Measurements from ENCODE around the gene PFKL. TPM values are rescaled to one million over a fixed set of nuclear protein-coding genes. Genes with fewer than 3 reads are reported as not detected.
"Not testable (repeated sequence)": the region's sequence is repeated elsewhere in the genome, so short reads cannot be mapped to it uniquely, and the experiment has no call there.

PFKL gene
- total and polyA plus RNA-seq, 8 donors, result 80.3 to 116 (median 93.5) TPM

GRCh38 chr21:44357064-44357837 is 57.4 kb downstream of the PFKL start:
- Histone ChIP-seq H3K9me3 (no peaks in the 10 kb centered on the region), H3K4me1 (peaks cover 7 to 64% of the 10 kb centered on the region in 2 donors), H3K36me3 (peaks cover 0 to 16% of the 10 kb centered on the region in 2 donors), H3K4me3 (no peak overlapping the region), H3K27me3 (peaks cover 2 to 11% of the 10 kb centered on the region in 2 donors), H3K27ac (peak overlapping the region in 1 of 2 donors; percentile 57)
- DNase-seq, result peak in 1 of 4 donors; percentile 58
- no peak for TF ChIP-seq CTCF (IDR thresholded peaks at IDR 0.05)
- intact Hi-C loops (cut with DNase I), result no loop called here
- no peak for ATAC-seq

GRCh38 chr21:44359396-44359795 is 59.5 kb downstream of the PFKL start:
- Histone ChIP-seq H3K4me1 (peaks cover 0 to 50% of the 10 kb centered on the region in 2 donors), H3K27me3 (no peaks in the 10 kb centered on the region), H3K4me3 (no peak overlapping the region), H3K9me3 (no peaks in the 10 kb centered on the region), H3K27ac (peak overlapping the region in 1 of 2 donors; percentile 82), H3K36me3 (peaks cover 0 to 22% of the 10 kb centered on the region in 2 donors)
- intact Hi-C loops (cut with DNase I), result no loop called here
- DNase-seq, result no peak
- no peak for ATAC-seq
- no peak for TF ChIP-seq CTCF (IDR thresholded peaks at IDR 0.05)

DNA sequence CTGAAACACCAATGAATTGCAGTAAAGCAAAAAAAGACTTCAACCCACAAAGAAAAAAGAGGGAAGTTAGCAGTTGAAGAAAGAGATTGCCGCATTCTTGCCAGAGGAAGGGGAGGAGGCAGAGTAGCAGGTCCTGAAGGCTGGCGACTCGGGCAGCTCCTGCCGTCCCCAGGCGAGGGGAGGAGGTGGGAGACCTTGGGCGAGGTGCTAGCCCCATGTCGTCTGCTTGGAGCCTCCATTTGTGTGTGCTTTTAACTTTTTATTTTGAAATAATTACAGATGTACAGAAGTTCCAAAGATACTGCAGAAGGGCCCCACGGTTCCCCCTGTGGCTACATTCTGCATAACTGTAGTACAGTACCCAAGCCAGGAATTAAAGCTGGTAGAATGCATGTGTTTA is 60.3 kb downstream of the PFKL start:
- ATAC-seq (peak; percentile 38), DNase-seq (peak in 1 of 4 donors; percentile 70)
- peaks cover 0 to 25% of the 10 kb centered on the region in 2 donors for H3K36me3 ChIP-seq
- no peak overlapping the region for H3K4me3 ChIP-seq
- H3K27me3 ChIP-seq, result no peaks in the 10 kb centered on the region
- TF ChIP-seq CTCF (IDR thresholded peaks at IDR 0.05), result no peak
- H3K4me1 ChIP-seq, result peaks cover 0 to 43% of the 10 kb centered on the region in 2 donors
- no peaks in the 10 kb centered on the region for H3K9me3 ChIP-seq
- H3K27ac ChIP-seq, result peak overlapping the region in 1 of 2 donors; percentile 82
- intact Hi-C loops (cut with DNase I), result no loop called here

DNA sequence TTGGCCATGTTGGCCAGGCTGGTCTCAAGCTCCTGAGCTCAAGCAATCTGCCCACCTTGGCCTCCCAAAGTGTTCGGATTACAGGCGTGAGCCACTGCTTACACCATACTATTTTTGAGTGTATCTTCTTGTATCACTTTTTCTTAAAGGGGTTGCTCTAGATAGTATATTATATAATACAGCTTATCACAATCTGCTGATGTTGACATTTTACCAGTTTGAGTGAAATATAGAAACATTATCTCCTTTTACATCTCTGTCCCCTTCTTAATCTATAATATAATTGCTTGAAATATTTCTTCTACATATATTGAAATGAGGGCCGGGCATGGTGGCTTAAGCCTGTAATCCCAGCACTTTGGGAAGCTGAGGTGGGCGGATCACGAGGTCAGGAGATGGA is 62.0 kb downstream of the PFKL start:
- H3K9me3 ChIP-seq; H3K4me3 ChIP-seq; intact Hi-C loops (cut with DNase I); H3K27me3 ChIP-seq; ATAC-seq; DNase-seq: not testable (repeated sequence)
- H3K4me1 ChIP-seq, result peaks cover 0 to 28% of the 10 kb centered on the region in 2 donors
- peaks cover 0 to 32% of the 10 kb centered on the region in 2 donors for H3K36me3 ChIP-seq
- H3K27ac ChIP-seq, result peak overlapping the region in 1 of 2 donors; percentile 82

DNA sequence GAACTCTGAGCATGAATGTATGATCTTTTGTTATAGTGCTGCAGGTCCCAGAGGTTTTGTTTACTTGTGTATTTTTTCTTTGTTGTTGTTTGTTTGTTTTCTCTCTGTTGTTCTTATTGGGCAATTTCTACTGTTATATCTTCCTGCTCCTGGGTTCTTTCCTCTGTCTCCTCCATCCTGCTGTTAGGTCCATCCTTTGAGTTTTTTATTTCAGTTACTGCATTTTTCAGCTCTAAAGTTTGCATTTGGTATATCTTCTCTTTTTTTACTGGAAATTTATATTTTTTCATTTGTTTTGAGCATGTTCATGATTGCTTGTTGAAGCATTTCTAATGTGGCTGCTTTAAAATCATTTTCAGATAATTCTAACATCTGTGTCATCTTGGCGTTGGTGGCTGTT is 63.4 kb downstream of the PFKL start:
- no peak for DNase-seq
- Histone ChIP-seq H3K27me3 (peaks cover 0 to 5% of the 10 kb centered on the region in 2 donors), H3K36me3 (peaks cover 0 to 27% of the 10 kb centered on the region in 2 donors), H3K27ac (no peak overlapping the region), H3K4me1 (peaks cover 0 to 19% of the 10 kb centered on the region in 2 donors), H3K4me3 (no peak overlapping the region), H3K9me3 (no peaks in the 10 kb centered on the region)
- no peak for TF ChIP-seq CTCF (IDR thresholded peaks at IDR 0.05)
- ATAC-seq, result no peak
- intact Hi-C loops (cut with DNase I), result no loop called here

Measured in left lung (tissue), 10 donors.